Vagina (tissue), 2 donors: ENCODE results near the gene IMP3. TPM values are rescaled to one million over a fixed set of nuclear protein-coding genes. Genes with fewer than 3 reads are reported as not detected.

Source experiments
- DNase-seq, 2 donors: peaks; one replicate each; pipeline ENCODE4 v3.0.0-alpha.2; 2017; ENCODE audit errors: extremely low spot score in 2 of 2
- H3K27ac ChIP-seq: fragments of 200-600 bp; sonication (generic); one replicate; pipeline ENCODE4 v1.5.1; 2019
- H3K27me3 ChIP-seq: fragments of 200-600 bp; sonication (generic); one replicate; pipeline ENCODE4 v1.5.1; 2019
- H3K36me3 ChIP-seq, 2 donors: fragments of 200-600 bp; sonication (generic); one replicate each; pipeline ENCODE4 v1.5.1; 2017 to 2019
- H3K4me1 ChIP-seq: fragments of 200-600 bp; sonication (generic); one replicate; pipeline ENCODE4 v1.5.1; 2019
- H3K4me3 ChIP-seq, 2 donors: fragments of 200-600 bp; sonication (generic); 1 replicate in 1 of 2; 2 replicates in 1 of 2; pipeline ENCODE4 v1.5.1; 2016 to 2019
- H3K9me3 ChIP-seq: fragments of 200-600 bp; sonication (generic); one replicate; pipeline ENCODE4 v1.5.1; 2019
- CTCF ChIP-seq, 3 experiments: fragments of 450-650 bp in 2 of 3; fragments of 200-600 bp in 1 of 3; sonication (generic) in 1 of 3; IDR thresholded peaks; one replicate each; pipeline ENCODE4 v1.5.1; 2017 to 2019; ENCODE audit warnings: antibody characterized with exemption in 3 of 3, mild to moderate bottlenecking in 2 of 3, moderate library complexity in 2 of 3
- POLR2A ChIP-seq, 2 donors: fragments of 450-650 bp; IDR thresholded peaks; one replicate each; pipeline ENCODE4 v1.6.1; 2017; ENCODE audit warnings: antibody characterized with exemption in 2 of 2, mild to moderate bottlenecking in 2 of 2, moderate library complexity in 2 of 2
- POLR2AphosphoS5 ChIP-seq, 2 donors: sonication (generic); formaldehyde crosslinking; IDR thresholded peaks; one replicate each; pipeline ENCODE4 v1.9.0; 2017; ENCODE audit warnings: antibody characterized with exemption in 2 of 2, mild to moderate bottlenecking in 2 of 2, low read depth in 1 of 2; ENCODE audit not compliant: insufficient read depth in 1 of 2
- intact Hi-C: fragments of 100-400 bp; cut with DNase I; formaldehyde crosslinking; loops from one replicate; pipeline ENCODE4 v1.15.1; 2023
- total RNA-seq: library from RNA; depleted of rRNA; stranded (reverse); fragments of >200 nt; gene quantifications from one replicate; pipeline ENCODE4 v1.2.3, GENCODE V29; 2016

The IMP3 gene
- total RNA-seq, 1 donor from 2014 or later = 109 TPM

- TF ChIP-seq POLR2AphosphoS5 (IDR thresholded peaks at IDR 0.05; ENCODE audit: insufficient read depth in 1 of 2, low read depth in 1 of 2) (no peak), POLR2A (IDR thresholded peaks at IDR 0.05) (no peak), CTCF (IDR thresholded peaks at IDR 0.05) (no peak)
- H3K27me3 ChIP-seq = no peaks in the 10 kb centered on the region
Observed at GRCh38 chr15:75599401-75599800, 40.6 kb downstream of the IMP3 start.

GRCh38 chr15:75598361-75598760 lies 41.7 kb downstream of the IMP3 start:
- TF ChIP-seq CTCF (IDR thresholded peaks at IDR 0.05) (no peak), POLR2A (IDR thresholded peaks at IDR 0.05) (no peak), POLR2AphosphoS5 (IDR thresholded peaks at IDR 0.05; ENCODE audit: insufficient read depth in 1 of 2, low read depth in 1 of 2) (no peak)
- intact Hi-C loops = no loop called here
- no peaks in the 10 kb centered on the region for H3K9me3 ChIP-seq
- H3K4me1 ChIP-seq = no peaks in the 10 kb centered on the region
- H3K4me3 ChIP-seq = no peak overlapping the region
- H3K27me3 ChIP-seq = no peaks in the 10 kb centered on the region
- no peak for DNase-seq
- peaks cover 0 to 24% of the 10 kb centered on the region in 2 donors for H3K36me3 ChIP-seq
- H3K27ac ChIP-seq = no peak overlapping the region

More at GRCh38 chr15:75599401-75599800, 40.6 kb downstream of the IMP3 start:
- H3K4me1 ChIP-seq = no peaks in the 10 kb centered on the region
- no peak overlapping the region for H3K27ac ChIP-seq
- no peak for DNase-seq
- H3K9me3 ChIP-seq = no peaks in the 10 kb centered on the region
- H3K4me3 ChIP-seq = no peak overlapping the region
- H3K36me3 ChIP-seq = peaks cover 0 to 24% of the 10 kb centered on the region in 2 donors
- intact Hi-C loops = no loop called here

- DNase-seq = no peak
- Histone ChIP-seq H3K36me3 (peaks cover 0 to 24% of the 10 kb centered on the region in 2 donors), H3K27me3 (no peaks in the 10 kb centered on the region), H3K4me3 (no peak overlapping the region), H3K9me3 (no peaks in the 10 kb centered on the region), H3K27ac (no peak overlapping the region), H3K4me1 (no peaks in the 10 kb centered on the region)
- TF ChIP-seq POLR2AphosphoS5 (IDR thresholded peaks at IDR 0.05; ENCODE audit: insufficient read depth in 1 of 2, low read depth in 1 of 2) (no peak), CTCF (IDR thresholded peaks at IDR 0.05) (no peak), POLR2A (IDR thresholded peaks at IDR 0.05) (no peak)
- intact Hi-C loops = no loop called here
Observed at GRCh38 chr15:75597667-75598341, 42.2 kb downstream of the IMP3 start.

- intact Hi-C loops = no loop called here
- no peak for DNase-seq
- Histone ChIP-seq H3K4me1 (no peaks in the 10 kb centered on the region), H3K9me3 (no peaks in the 10 kb centered on the region), H3K27me3 (no peaks in the 10 kb centered on the region), H3K27ac (no peak overlapping the region), H3K36me3 (peaks cover 0 to 24% of the 10 kb centered on the region in 2 donors), H3K4me3 (no peak overlapping the region)
- TF ChIP-seq POLR2A (IDR thresholded peaks at IDR 0.05) (no peak), CTCF (IDR thresholded peaks at IDR 0.05) (no peak), POLR2AphosphoS5 (IDR thresholded peaks at IDR 0.05; ENCODE audit: insufficient read depth in 1 of 2, low read depth in 1 of 2) (no peak)
Observed at GRCh38 chr15:75596703-75597345, 43.2 kb downstream of the IMP3 start.

- DNase-seq = no peak
- Histone ChIP-seq H3K27ac (no peak overlapping the region), H3K27me3 (no peaks in the 10 kb centered on the region), H3K4me3 (no peak overlapping the region), H3K9me3 (no peaks in the 10 kb centered on the region), H3K36me3 (peaks cover 0 to 5% of the 10 kb centered on the region in 2 donors), H3K4me1 (no peaks in the 10 kb centered on the region)
- intact Hi-C loops = no loop called here
- TF ChIP-seq POLR2AphosphoS5 (IDR thresholded peaks at IDR 0.05; ENCODE audit: insufficient read depth in 1 of 2, low read depth in 1 of 2) = no peak
- TF ChIP-seq CTCF (IDR thresholded peaks at IDR 0.05) = no peak
- no peak for TF ChIP-seq POLR2A (IDR thresholded peaks at IDR 0.05)
Observed at GRCh38 chr15:75594276-75594675, 45.7 kb downstream of the IMP3 start.
